Trophoblast cell (in vitro differentiated cells and primary cell): ENCODE results near the gene PRDM16.

Experiments used
- DNase-seq, 2 donors: peaks; one replicate each; pipeline ENCODE4 v3.0.0-alpha.2; 2016
- H2AFZ ChIP-seq: 2 replicates; pipeline ENCODE4 v1.6.1; 2013; ENCODE audit warnings: low read length, moderate library complexity, mild to moderate bottlenecking; ENCODE audit not compliant: insufficient read depth, poor library complexity
- H2AK5ac ChIP-seq: 2 replicates; pipeline ENCODE4 v1.6.1; 2013; ENCODE audit warnings: mild to moderate bottlenecking, low read length
- H2BK120ac ChIP-seq: 2 replicates; pipeline ENCODE4 v1.6.1; 2013; ENCODE audit warnings: low read length, mild to moderate bottlenecking, moderate library complexity; ENCODE audit not compliant: insufficient read depth, poor library complexity
- H2BK12ac ChIP-seq: 2 replicates; pipeline ENCODE4 v1.6.1; 2013; ENCODE audit warnings: mild to moderate bottlenecking, low read length, moderate library complexity
- H2BK5ac ChIP-seq: 2 replicates; pipeline ENCODE4 v1.6.1; 2013; ENCODE audit warnings: low read length, low read depth, moderate library complexity, mild to moderate bottlenecking; ENCODE audit not compliant: poor library complexity
- H3K14ac ChIP-seq: 2 replicates; pipeline ENCODE4 v1.6.1; 2013; ENCODE audit warnings: mild to moderate bottlenecking, low read length
- H3K18ac ChIP-seq: 2 replicates; pipeline ENCODE4 v1.6.1; 2013; ENCODE audit warnings: mild to moderate bottlenecking, low read length
- H3K23ac ChIP-seq: 2 replicates; pipeline ENCODE4 v1.6.1; 2013; ENCODE audit warnings: low read length
- H3K27ac ChIP-seq: 2 replicates; pipeline ENCODE4 v1.5.1; 2013; ENCODE audit warnings: low read depth, mild to moderate bottlenecking, inconsistent platforms, low read length, moderate library complexity
- H3K27me3 ChIP-seq: 2 replicates; pipeline ENCODE4 v1.6.1; 2013; ENCODE audit warnings: inconsistent platforms, mild to moderate bottlenecking, low read length, moderate library complexity; ENCODE audit not compliant: insufficient read depth
- H3K36me3 ChIP-seq, 2 experiments: 1 replicate in 1 of 2; 2 replicates in 1 of 2; pipeline ENCODE4 v1.6.1; 2013; ENCODE audit warnings: low read length in 2 of 2, mild to moderate bottlenecking in 2 of 2, moderate library complexity in 1 of 2; ENCODE audit not compliant: insufficient read depth in 2 of 2, control insufficient read depth in 1 of 2
- H3K4ac ChIP-seq: 2 replicates; pipeline ENCODE4 v1.6.1; 2013; ENCODE audit warnings: low read depth, mild to moderate bottlenecking, low read length, moderate library complexity
- H3K4me1 ChIP-seq, 2 experiments: 1 replicate in 1 of 2; 2 replicates in 1 of 2; pipeline ENCODE4 v1.6.1; 2013; ENCODE audit warnings: low read length in 2 of 2, mild to moderate bottlenecking in 2 of 2, moderate library complexity in 1 of 2; ENCODE audit not compliant: insufficient read depth in 2 of 2, control insufficient read depth in 1 of 2
- H3K4me2 ChIP-seq: 2 replicates; pipeline ENCODE4 v1.6.1; 2013; ENCODE audit warnings: inconsistent platforms, mild to moderate bottlenecking, low read length, moderate library complexity
- H3K4me3 ChIP-seq: 2 replicates; pipeline ENCODE4 v1.5.1; 2013; ENCODE audit warnings: mild to moderate bottlenecking, low read depth, low read length, inconsistent platforms
- H3K79me1 ChIP-seq: one replicate; pipeline ENCODE4 v1.6.1; 2013; ENCODE audit warnings: low read length
- H3K79me2 ChIP-seq: 2 replicates; pipeline ENCODE4 v1.6.1; 2013; ENCODE audit warnings: low read length, mild to moderate bottlenecking; ENCODE audit not compliant: control insufficient read depth, insufficient read depth, poor library complexity
- H3K9ac ChIP-seq: 2 replicates; pipeline ENCODE4 v1.6.1; 2013; ENCODE audit warnings: mild to moderate bottlenecking, low read length
- H3K9me3 ChIP-seq: 2 replicates; pipeline ENCODE4 v1.6.1; 2013; ENCODE audit warnings: low read depth, mild to moderate bottlenecking, control low read depth, inconsistent platforms, low read length; ENCODE audit not compliant: insufficient read depth
- H4K12ac ChIP-seq: 2 replicates; pipeline ENCODE4 v1.6.1; 2013; ENCODE audit warnings: low read depth, mild to moderate bottlenecking, low read length, moderate library complexity
- H4K8ac ChIP-seq: 2 replicates; pipeline ENCODE4 v1.6.1; 2013; ENCODE audit warnings: low read depth, mild to moderate bottlenecking, low read length, moderate library complexity
- H4K91ac ChIP-seq: one replicate; pipeline ENCODE4 v1.6.1; 2013; ENCODE audit warnings: low read depth, mild to moderate bottlenecking, low read length, moderate library complexity
- WGBS: extraction: QIAGEN DNeasy Blood & Tissue Kit; methylation state at CpG from one replicate; pipeline ENCODE4 v1.1.7; 2013; ENCODE audit warnings: missing lambda C conversion rate; ENCODE audit not compliant: insufficient read length, insufficient coverage; ENCODE audit errors: extremely low coverage; 5-methylcytosine and 5-hydroxymethylcytosine counted together

The PRDM16 gene

DNA sequence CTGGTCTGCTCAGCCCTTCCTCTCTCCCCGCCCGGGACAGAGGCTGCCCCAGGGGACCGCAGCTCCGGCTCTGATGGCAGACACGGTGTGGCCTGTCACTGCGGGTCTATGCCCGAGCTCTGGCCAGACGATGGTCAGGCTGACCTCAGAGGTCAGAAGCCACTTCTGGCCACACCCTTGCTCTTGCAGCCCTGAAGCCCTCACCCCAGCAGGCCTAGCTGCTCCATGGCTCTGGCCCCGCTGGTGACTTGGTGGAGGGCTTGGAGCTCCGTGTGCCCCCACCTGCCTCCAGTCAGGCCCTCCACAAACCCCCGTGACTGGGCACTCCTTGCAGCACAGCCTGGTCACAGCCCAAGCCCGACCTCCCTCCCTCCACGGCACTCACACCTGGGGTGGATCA lies 47.6 kb downstream of the PRDM16 start:
- H3K27ac ChIP-seq = no peak overlapping the region
- H3K14ac ChIP-seq = no peak overlapping the region
- no peaks in the 10 kb centered on the region for H3K79me2 ChIP-seq
- H3K27me3 ChIP-seq = no peaks in the 10 kb centered on the region
- H2AK5ac ChIP-seq = no peak overlapping the region
- WGBS = no CpG with 5 or more reads among the region's 13 CpGs
- no peak overlapping the region for H3K23ac ChIP-seq
- H3K79me1 ChIP-seq = no peaks in the 10 kb centered on the region
- H3K9ac ChIP-seq = no peak overlapping the region
- no peaks in the 10 kb centered on the region for H3K36me3 ChIP-seq
- DNase-seq = no peak
- H2AFZ ChIP-seq = no peak overlapping the region
- H3K4me3 ChIP-seq = no peak overlapping the region
- no peak overlapping the region for H2BK120ac ChIP-seq
- no peak overlapping the region for H3K18ac ChIP-seq
- no peak overlapping the region for H4K8ac ChIP-seq
- H2BK12ac ChIP-seq = no peak overlapping the region
- H3K4ac ChIP-seq = no peak overlapping the region
- no peak overlapping the region for H3K4me2 ChIP-seq
- H2BK5ac ChIP-seq = no peak overlapping the region
- no peak overlapping the region for H4K12ac ChIP-seq
- peaks cover 0 to 2% of the 10 kb centered on the region in 2 experiments for H3K4me1 ChIP-seq
- peaks cover 9% of the 10 kb centered on the region for H3K9me3 ChIP-seq
- no peak overlapping the region for H4K91ac ChIP-seq

DNA sequence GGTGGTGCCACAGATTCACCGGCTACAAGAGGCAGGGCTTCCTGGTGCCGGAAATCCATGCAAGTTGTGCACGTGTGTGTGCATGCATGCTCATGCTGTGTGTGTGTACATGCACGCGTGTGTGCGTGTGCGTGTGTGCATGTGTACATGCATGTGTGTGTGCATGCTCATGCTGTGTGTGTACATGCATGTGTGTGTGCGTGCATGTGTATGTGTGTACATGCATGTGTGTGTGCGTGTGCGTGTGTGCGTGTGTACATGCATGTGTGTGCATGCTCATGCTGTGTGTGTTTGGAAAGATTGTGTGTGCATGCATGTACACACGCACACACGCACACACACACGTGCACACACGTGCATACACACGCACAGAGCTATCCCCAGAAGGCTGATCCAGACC lies 48.9 kb downstream of the PRDM16 start:
- no CpG with 5 or more reads among the region's 16 CpGs for WGBS
- H3K4me1 ChIP-seq = peaks cover 0 to 2% of the 10 kb centered on the region in 2 experiments
- no peak overlapping the region for H2BK120ac ChIP-seq
- no peak overlapping the region for H2AFZ ChIP-seq
- no peak overlapping the region for H2AK5ac ChIP-seq
- no peaks in the 10 kb centered on the region for H3K79me1 ChIP-seq
- H3K4me2 ChIP-seq = no peak overlapping the region
- no peak for DNase-seq
- H3K23ac ChIP-seq = no peak overlapping the region
- no peak overlapping the region for H3K9ac ChIP-seq
- no peak overlapping the region for H3K4ac ChIP-seq
- peak overlapping the region; percentile 38 for H3K4me3 ChIP-seq
- no peaks in the 10 kb centered on the region for H3K27me3 ChIP-seq
- no peak overlapping the region for H3K14ac ChIP-seq
- H2BK12ac ChIP-seq = no peak overlapping the region
- no peak overlapping the region for H4K8ac ChIP-seq
- H4K91ac ChIP-seq = no peak overlapping the region
- H2BK5ac ChIP-seq = no peak overlapping the region
- H4K12ac ChIP-seq = no peak overlapping the region
- H3K36me3 ChIP-seq = no peaks in the 10 kb centered on the region
- peaks cover 9% of the 10 kb centered on the region for H3K9me3 ChIP-seq
- no peak overlapping the region for H3K18ac ChIP-seq
- no peak overlapping the region for H3K27ac ChIP-seq
- no peaks in the 10 kb centered on the region for H3K79me2 ChIP-seq

DNA sequence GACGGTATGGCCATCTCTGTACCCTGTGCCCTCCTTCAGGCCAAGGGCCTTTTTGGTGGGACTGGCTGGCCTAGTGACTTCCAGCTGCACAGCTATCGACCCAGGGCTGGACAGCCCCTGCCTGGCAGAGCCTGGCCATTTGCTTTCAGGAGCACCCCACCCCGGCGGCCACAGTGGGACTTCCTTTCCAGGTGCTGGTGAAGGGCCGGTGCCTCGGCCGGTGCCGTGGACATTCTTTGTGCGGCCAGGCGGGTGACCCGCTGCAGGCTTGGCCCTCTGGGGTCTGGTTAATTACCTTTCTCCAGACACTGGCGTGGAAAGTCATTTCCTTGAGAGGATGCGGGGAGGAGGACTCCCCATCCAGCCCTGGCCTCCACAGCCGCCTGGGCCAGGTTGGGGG lies 50.1 kb downstream of the PRDM16 start:
- no peak for DNase-seq
- Histone ChIP-seq H3K27ac (no peak overlapping the region), H3K4ac (no peak overlapping the region), H3K18ac (no peak overlapping the region), H2BK12ac (no peak overlapping the region), H3K9ac (no peak overlapping the region), H2AFZ (no peak overlapping the region), H3K4me3 (no peak overlapping the region), H3K27me3 (no peaks in the 10 kb centered on the region), H4K91ac (no peak overlapping the region), H3K14ac (no peak overlapping the region), H3K4me2 (no peak overlapping the region), H3K36me3 (no peaks in the 10 kb centered on the region), H2BK120ac (no peak overlapping the region), H3K79me2 (no peaks in the 10 kb centered on the region), H2BK5ac (no peak overlapping the region), H3K23ac (no peak overlapping the region), H3K9me3 (peaks cover 8% of the 10 kb centered on the region), H4K12ac (no peak overlapping the region), H3K4me1 (no peaks in the 10 kb centered on the region), H3K79me1 (no peaks in the 10 kb centered on the region), H2AK5ac (no peak overlapping the region), H4K8ac (no peak overlapping the region)
- WGBS = no CpG with 5 or more reads among the region's 14 CpGs

DNA sequence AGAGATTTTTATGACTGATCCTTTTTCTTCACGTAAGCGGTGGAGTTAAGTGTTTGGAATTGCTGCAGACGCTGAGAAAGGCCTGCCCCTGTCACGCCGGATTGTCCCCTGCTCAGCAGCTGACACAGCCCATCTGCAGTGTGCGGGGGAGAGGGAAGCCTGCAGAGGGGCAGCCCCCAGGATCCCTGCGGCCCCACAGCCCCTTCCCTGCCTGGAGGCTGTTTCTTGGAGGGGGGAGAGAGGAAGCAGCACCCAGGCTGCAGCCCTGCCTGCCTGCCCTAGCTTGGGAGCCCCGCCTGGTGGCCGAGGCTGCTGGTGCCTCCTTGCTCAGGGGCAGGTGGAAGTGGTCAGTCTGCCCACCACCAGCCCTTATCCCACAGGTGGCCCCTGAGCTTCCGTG lies 50.7 kb downstream of the PRDM16 start:
- Histone ChIP-seq H3K18ac (no peak overlapping the region), H3K79me2 (no peaks in the 10 kb centered on the region), H3K79me1 (no peaks in the 10 kb centered on the region), H2BK120ac (no peak overlapping the region), H4K8ac (no peak overlapping the region), H2BK12ac (no peak overlapping the region), H3K9me3 (peaks cover 4% of the 10 kb centered on the region), H3K9ac (no peak overlapping the region), H3K36me3 (no peaks in the 10 kb centered on the region), H2AK5ac (no peak overlapping the region), H2BK5ac (no peak overlapping the region), H2AFZ (no peak overlapping the region), H4K91ac (no peak overlapping the region), H3K4me3 (no peak overlapping the region), H4K12ac (no peak overlapping the region), H3K27ac (no peak overlapping the region), H3K4me2 (no peak overlapping the region), H3K4ac (no peak overlapping the region), H3K27me3 (no peaks in the 10 kb centered on the region), H3K14ac (no peak overlapping the region), H3K4me1 (no peaks in the 10 kb centered on the region), H3K23ac (no peak overlapping the region)
- no CpG with 5 or more reads among the region's 10 CpGs for WGBS
- DNase-seq = no peak
